ENCODE data around the gene IRF2BP2.

DNA sequence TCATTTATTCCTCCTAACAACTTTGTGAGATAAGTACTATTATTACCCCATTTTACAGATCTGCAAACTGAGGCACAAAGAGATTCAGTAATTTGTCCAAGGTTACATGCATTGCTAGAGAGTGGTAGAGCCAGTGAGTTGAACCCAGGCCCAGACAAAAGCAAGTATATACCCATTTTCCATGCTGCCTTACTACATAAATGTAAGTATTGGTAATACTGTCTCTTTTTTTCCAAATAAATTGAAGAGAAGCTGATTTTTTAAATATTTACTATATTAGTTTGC, 33.8 kb upstream of the IRF2BP2 start:
- TF ChIP-seq, protein P1, sequence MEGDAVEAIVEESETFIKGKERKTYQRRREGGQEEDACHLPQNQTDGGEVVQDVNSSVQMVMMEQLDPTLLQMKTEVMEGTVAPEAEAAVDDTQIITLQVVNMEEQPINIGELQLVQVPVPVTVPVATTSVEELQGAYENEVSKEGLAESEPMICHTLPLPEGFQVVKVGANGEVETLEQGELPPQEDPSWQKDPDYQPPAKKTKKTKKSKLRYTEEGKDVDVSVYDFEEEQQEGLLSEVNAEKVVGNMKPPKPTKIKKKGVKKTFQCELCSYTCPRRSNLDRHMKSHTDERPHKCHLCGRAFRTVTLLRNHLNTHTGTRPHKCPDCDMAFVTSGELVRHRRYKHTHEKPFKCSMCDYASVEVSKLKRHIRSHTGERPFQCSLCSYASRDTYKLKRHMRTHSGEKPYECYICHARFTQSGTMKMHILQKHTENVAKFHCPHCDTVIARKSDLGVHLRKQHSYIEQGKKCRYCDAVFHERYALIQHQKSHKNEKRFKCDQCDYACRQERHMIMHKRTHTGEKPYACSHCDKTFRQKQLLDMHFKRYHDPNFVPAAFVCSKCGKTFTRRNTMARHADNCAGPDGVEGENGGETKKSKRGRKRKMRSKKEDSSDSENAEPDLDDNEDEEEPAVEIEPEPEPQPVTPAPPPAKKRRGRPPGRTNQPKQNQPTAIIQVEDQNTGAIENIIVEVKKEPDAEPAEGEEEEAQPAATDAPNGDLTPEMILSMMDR (IDR thresholded peaks at IDR 0.05) = no peak
- TF ChIP-seq POLR2A (IDR thresholded peaks at IDR 0.05) = no peak
